Measurements from ENCODE around the gene GRM1.

DNA sequence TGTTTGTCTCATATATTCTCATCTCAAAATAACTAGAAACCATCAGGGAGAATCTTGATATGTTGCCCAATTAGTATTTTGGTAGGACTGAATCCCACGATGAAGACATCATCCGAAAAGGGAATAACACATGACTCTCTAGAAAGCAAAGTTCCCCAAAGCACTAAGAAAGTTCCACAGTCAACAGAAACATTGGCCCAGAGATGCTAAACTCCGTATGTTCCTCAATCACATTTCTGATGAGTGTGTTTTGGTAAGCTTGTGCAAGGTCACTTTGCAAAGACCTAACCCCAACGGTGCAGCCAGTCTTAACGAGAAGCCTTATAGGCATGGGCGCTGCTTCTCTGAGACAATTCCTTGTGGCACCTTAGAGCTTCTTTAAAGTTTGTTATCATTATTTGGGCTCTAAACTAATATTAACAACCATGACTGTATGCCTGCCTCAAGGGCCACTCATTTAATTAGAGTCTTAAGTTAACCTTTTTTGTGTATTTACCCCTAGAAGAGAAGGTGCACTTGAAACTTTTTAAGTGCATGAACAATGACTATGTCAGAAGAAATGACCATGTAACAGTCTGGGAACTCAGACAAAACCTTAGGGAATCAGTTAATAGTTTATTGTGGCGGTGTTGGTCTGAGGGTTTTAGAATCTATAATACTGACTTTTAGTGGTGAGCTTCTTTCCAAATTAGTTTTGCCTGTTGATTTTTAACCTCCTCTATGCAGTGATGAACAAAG is 312.8 kb downstream of the GRM1 start:
- TF ChIP-seq CTCF (IDR thresholded peaks at IDR 0.05) (no peak), POLR2A (IDR thresholded peaks at IDR 0.05) (no peak), POLR2AphosphoS5 (IDR thresholded peaks at IDR 0.05) (no peak), EP300 (IDR thresholded peaks at IDR 0.05) (no peak)

Measured in stomach (tissue), 4 donors.